Ramos (cell line): ENCODE measurements around the gene AHNAK2.

Experiments
- in situ Hi-C: fragments of 300-500 bp; cut with MboI; formaldehyde crosslinking; loops from one replicate; pipeline ENCODE4 v1.14.3; 2022; ENCODE audit warnings: low sequenced_read_pairs; ENCODE audit not compliant: unreplicated experiment

AHNAK2 gene

DNA sequence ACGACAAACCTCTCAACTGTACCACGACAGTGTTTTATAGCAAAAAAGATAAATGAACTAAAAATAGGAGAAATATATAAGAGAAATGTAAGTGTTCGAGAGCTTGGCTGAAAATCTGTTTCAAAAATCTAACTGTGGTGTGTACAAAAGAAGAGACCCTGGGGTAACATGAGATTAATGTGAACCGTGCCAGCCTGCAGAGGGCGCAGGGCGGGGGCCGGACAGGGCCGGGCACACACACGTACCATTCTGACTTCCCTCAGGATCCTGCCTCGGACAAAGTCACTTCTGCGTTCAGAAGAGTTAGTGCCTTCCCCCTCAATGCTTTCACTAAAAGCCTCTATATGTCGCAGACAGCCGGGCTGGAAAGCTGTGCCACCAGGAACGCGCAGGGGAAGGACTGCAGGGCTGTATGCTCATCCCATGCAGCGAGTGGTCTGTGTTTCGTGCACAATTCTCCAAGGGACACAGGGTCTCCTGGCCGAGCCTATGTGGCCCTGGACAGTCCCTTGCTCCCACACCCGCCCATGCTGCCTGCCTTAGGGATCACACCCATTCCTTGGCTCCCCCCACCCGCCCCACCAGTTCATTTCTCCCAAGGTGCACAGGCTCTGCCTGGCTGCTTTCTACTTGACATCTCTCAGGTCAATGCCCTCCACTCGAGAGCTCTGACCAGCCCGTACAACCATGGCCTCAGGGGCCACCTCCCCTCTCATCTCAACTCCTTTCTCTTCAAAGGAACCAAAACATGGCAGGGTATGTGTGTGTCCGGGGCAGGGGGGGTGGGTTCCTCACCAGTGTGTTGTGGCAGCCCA lies 34.2 kb upstream of the AHNAK2 start:
- in situ Hi-C loops = no loop called here

DNA sequence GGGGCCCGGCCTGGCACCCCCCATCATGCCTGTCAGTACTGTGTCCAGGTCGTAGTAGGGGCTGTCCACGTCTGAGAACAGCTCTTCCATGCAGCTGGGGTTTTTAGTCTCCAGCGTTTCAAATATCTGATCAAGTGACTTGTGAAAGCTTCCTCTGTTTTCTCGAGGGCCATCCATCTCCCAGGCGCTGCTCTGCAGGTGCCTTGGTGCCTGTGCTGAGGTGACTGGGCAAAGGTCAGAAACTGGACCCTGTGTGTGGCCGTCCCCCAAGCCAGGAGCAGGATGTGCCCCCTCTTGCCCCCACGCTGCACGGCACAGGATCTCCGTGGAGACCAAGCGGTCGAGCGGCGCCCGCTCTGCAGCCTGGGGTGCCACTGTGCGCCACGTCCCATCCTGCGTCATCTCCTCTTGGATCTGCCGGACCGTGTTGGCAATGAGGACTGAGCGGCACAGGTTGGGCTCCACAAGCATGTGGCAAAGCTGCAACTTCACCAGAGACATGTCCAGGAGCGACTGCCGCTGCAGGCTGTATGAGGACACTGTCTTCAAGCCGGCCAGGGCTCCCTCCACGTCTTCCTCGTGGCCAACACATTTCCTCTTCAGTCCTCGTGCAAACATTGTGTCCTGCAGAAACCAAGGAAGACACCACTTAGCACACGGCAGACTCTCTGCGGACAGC lies 33.3 kb upstream of the AHNAK2 start:
- in situ Hi-C loops = no loop called here

DNA sequence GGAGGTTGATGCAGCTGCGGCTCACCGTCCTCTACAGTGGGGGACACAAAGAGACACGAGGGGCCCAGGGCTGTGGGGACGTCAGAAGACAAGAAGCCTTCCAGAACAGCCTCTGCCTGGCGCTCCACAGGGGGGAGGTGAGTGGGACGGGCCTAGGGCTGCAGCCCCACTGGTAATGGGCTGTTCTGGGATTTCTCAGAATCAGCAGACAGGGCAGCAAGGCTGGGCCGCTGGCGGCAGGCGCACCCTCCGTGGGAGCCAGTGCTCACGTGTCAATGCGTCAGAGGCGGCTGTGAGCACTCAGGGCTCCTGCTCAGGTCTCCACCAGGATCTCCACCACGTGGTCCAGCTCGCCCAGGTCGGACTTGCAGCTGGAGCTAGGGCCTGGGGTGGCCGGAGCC lies 32.7 kb upstream of the AHNAK2 start:
- in situ Hi-C loops = no loop called here

DNA sequence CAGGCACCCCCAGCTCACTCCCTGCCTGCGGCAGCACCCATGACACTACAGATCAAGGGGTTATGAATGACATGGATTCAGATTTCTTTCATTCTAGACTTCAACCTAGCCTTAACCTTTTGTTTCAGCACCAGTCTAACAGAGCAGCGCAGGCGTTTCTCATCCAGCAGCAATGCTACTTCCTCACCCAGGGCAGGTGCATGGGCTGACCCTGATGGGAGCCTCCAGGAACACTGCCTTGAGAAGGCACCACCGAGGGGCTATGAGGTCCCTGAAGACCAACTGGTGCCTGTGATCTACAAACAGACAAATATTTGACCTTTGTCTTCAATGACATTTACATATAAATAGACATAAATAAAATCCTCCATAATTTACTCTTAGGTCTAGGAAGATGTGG lies 31.9 kb upstream of the AHNAK2 start:
- in situ Hi-C loops = no loop called here

DNA sequence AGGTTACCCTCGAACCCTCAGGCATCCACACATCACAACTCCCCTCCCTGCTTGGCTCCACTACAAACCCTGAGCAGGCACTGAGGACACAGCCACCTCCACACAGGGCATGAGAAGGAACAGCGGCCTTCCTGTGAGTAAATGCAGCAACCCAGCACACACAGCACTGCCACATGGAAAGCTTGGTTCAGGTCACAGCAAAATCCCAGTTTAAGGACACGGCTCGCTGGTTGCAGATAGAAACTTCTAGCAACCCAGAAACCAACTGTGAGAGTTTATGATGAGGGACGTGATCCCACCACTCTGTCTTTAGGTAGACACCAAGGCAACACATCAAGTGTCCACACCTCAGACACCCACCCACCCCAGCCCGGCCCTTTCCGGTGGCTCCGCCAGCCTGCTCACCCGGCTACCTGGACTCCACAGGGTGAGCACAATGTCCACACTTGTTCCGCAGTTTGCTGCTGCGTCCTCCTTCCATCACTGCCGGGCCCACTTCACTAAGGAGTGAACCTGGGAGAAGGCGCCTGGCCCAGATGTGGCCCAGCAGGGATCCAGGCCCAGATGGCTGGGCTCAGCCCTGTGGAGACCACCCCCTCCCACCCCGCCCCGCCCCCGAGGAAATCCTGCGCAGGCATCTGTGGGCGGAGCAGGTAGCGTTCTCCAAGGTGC lies 29.6 kb upstream of the AHNAK2 start:
- in situ Hi-C loops = no loop called here

DNA sequence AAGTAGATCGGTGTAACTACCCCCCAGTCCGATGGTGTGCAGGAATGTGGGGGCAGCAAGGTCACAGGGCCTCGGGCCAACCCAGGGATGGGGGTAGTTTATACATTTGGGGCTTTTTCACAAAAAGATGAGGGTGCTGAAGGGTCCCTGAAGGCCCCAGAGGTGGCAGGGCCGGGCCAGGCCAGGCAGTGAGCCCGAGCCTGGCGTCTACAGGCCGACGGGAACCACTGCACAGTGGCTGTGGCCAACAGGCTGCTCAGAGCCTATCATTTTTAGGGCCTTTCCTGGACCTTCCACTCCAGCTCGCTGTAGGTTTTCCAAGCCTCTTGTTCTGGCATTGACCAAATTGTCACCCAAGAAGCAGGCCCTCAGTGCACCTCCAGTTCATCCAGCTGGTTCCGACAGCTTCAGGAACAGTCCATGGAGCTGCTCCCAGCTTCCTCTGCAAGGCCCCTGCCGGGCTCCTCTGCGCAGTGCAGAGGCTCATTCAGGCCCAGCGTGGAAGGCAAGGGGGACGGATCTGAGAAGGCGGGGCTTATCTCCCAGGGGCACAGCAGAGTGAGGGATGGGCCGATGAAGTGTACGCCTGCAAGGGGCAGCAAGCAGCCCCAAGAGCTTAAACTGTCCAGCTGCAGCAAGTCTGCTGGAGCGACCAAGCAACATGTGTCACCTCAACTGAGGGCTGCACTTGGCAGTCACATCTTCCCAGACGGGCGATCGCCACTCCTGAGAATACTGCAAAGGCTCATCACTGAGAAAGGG lies 28.8 kb upstream of the AHNAK2 start:
- in situ Hi-C loops = no loop called here

DNA sequence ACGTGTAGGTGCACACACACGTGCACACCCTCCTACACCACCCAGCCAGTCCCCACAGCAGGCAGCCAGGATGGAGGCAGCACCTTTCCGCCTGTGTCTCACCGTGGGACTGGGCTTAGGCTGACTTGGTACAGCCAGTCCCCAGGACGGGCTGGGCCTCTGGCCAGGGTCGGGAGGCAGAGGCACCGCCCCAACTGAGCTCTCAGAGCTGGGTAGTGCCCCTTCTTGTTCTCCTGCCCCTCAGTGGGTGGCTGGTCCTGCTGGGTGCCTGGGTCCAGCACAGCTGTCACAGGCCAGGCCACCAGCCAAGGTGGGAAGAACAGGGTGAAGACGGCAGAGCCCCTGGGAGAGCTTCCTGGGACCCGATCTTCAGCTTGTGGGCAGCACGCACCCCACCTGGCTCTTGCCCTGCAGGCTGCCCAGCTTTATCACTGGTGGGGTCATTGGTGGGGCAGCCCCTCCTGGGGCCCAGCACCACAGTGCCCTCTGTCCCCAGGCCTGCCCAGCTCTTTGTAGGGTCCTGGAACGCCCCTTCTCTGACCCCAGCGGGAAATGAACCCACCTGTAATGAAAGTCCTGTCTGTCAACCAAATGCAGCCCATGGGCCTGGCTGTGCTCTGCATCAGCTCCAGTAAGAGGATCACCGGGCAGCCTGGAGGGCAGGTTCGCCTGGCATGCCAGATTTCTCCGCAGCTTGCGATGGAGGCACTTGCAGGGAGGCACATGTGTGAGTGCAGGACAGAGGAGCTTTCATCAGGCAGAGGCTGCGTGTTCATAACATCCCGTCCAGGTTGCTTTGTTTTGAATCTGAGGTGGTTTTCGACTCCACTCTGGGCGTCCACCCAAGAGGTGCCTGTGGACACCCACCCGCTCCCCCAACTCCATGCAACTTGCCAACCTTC lies 28.0 kb upstream of the AHNAK2 start:
- in situ Hi-C loops = no loop called here

DNA sequence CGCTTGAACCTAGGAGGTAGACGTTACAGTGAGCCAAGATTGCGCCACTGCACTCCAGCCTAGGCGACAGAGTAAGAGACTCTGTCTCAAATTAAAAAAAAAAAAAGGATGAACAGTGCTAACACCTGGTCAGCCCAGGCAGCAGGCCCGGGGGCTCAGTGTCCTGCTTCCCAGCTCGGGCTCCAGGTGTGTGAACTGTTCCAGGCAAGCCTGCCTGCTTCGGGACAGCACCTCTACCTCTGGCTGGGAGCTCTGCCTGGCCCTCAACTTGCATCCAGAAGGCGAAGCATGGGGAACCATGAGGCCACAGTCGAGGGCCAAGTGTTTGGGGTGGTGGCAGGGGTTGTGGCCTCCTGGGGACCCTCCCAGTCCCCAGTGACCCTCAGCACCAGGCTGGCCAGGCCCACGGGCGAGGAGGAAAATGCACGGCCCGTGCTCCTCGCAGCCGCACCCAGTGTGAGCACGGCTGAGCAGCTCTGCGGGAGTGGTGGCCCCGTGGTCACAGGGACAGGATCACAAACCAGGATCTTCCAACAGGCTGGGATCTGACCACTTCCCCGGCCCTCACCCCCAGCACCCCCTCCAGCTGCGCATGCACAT lies 27.3 kb upstream of the AHNAK2 start:
- in situ Hi-C loops = no loop called here

DNA sequence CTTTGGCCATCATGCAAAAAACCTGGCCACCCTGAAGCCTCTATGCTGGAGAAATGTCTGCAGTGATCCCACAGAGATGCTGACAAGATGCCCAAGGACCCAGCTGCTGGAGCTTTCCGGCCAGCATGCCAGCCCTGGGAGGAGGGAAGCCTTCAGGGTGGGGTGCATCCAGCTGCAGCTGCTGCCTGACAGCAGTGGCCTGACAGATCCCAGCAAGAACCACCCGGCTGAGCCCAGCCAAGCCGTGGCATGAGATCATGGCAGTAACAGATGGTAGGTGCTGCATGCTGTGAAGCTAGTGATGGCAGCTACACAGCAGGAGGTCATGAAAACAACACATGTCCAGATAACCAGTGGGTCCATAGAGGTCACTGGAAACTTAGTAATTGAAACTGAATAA lies 21.2 kb upstream of the AHNAK2 start:
- in situ Hi-C loops = no loop called here

DNA sequence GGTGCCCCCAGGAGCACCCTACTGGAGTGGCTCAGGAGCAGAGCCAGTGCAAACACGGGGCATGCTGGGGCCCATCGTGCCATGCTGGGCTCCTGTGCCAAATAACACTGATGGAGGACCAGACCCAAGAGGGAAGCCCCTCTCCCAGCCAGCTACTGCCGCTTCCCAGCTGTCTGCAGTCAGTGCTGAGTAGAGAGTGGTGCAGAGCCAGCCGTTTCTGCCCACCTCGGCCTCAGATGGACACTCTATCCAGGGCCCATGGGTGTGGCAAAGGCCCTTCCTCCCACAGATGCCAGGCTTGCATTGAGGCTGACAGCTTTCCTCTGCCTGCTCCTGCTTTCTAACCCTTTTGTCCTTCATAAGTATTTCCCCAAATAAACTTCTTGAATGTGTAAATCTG lies 20.6 kb upstream of the AHNAK2 start:
- in situ Hi-C loops = no loop called here

DNA sequence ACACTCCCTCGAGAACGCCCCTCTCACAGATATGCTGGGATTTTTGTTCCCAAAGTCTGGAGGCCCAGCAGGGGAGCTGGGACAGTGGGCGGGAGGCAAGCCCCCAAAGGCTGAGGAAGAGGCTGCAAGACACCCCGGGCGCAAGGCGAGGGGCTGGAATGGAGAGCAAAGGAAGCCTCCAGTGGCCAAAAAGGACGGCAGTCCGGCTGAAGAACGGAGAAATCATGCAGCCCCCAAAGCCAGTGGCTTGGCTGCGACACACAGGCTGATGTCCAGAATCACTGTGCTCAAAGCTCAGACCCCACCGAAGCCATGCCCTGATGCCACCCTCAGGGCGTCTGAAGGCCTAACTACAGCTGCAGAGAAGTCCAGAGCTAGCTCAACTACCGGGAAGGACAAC lies 18.3 kb upstream of the AHNAK2 start:
- in situ Hi-C loops = no loop called here

DNA sequence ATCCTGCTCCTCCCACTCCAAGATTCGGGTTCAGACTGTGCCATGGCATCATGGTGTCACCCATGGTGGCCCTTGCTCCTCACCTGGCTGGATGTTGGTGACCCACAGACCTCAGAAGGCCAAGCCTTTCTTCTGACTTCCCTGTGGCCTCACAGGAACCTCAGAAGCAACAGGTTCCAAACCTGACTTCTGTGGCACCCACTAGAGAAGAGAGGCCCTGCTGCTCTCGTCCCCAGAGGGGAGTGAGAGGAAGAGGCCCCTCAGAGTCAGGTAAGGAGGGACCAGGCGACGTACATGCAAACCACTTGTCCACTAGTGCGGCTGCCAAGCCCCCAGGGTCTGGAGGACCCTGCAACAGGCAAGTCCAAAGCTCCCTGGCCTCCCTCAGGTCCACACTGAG lies 17.9 kb upstream of the AHNAK2 start:
- in situ Hi-C loops = no loop called here

DNA sequence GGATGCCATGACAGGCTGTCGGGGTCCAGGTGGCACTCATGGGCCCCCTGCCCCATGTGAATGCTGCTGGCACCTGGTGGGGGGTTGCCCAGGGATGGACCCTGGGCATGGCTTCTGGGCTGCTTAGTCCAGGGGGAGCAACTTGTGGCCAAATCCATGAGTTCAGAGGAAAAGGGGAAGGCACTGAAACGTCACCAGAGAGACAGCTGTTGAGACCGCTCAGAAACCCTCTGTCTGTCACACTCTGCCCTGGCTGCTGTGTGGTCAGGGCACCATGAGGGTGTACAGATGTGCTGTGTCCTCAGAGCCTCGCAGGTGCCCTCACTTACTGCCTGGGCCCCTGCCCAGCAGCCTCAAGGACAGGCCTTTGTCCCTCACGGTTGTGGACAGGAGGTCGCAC lies 16.8 kb upstream of the AHNAK2 start:
- in situ Hi-C loops = no loop called here

DNA sequence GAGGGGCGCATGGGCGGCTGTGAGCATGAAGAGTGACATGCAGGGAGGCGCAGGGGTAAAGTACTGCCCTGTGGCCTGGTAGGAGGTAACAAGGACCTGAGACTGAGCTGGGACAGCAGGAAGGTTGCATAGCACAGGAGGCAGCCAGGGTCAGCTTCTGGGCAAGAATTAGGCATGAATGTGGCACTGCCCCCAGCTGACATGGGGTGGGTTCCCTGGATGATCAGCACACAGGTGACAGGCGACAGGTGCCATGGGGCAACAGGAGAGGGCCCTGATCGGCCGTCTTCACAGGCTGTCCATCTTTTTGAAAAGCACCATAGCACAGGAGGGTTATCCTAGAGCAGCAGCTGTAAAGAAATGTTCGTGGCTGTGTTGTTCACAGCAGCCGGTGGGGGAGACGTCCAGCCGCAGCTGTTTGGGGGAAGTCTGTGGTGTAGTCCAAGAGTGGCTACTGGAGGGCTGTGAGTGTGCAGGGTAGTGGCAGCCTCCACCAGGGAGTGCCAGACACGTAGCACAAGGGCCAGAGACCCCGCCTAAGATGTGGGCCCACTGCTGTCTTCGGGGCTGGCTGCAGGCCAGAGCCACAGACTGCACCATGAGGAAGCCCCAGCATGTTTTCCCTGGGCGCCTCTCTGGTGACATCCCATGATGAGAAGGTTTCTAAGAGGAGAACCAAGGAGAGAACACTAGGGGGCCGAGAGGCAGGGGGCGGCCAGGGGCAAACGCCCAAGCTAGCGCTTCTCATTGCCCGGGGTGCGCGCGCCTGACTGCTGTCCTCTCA lies 15.8 kb upstream of the AHNAK2 start:
- in situ Hi-C loops = no loop called here

DNA sequence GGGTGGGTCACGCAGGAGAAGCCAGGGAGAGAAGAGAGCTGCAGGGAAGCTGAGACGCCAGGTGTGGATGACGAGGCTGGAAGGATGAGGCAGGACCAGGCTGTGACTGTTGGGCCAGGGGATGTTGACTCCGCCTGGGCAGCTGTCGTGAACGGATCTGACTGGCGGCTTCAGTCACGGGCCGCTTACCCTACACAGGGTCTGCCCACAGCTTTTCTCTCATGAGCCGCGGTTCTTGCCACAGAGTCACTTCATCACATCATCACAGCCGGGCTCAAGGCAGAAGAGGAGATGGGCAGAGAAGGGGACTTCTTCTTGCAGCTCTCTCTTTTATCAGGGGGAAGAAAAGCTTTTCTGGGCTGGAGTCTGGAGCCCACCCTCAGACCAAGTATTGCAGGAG lies 15.1 kb upstream of the AHNAK2 start:
- in situ Hi-C loops = no loop called here

DNA sequence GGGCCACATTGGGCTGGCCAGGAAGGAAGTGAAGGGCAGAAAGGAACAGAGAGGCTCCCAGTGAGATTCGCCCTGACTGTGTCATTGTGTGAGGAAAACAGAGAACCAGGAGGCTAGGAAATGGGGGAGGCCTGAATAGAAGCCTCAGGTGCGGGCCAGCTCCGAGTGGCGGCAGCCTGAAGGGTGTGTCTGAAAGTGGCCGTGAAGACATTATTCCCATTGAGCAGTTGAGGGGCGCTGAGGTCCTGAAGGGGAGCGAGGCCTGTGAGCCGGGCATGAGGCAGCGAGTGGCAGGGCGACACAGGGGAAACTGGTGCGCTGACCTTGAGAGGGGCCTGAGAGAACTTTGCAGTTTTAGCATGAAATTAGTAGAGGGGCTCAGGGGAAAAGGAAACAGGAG lies 14.3 kb upstream of the AHNAK2 start:
- in situ Hi-C loops = no loop called here

DNA sequence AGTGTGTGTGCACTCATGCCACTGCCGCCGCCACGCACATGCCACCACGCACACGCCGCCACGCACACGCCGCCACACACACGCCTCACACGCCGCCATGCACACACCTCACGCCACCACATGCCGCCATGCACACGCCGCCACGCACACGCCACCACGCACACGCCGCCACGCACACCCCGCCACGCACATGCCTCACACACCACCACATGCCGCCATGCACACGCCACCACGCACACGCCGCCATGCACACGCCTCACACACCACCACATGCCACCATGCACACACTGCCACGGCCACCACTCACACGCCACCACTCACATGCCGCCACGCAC lies 13.7 kb upstream of the AHNAK2 start:
- in situ Hi-C loops = no loop called here

DNA sequence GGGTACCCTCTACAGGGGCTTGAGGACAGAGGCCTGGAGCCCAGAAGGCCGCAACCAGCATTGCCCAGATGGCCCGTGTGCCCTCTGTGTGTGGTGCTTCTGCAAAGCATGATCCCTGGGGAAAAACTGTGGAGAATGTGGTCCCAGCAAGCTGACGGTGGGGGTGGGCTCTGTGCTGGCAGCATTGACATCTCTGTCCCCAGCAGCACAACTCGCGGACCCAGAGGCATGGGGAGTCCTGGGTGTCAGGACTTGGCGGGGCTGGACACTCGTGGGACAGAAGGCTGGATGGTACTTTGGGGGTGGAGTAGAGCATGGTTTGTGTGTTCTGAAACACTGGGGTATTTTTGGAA lies 11.8 kb upstream of the AHNAK2 start:
- in situ Hi-C loops = no loop called here
